GM21447 (cell line): ENCODE results near the gene FOSL2.

ENCODE experiments used
- ATAC-seq: cut with Tn5 transposase; IDR thresholded peaks from one replicate; pipeline ENCODE4 v1.9.1; 2021; ENCODE audit not compliant: unreplicated experiment

The FOSL2 gene

GRCh38 chr2:28447943-28448792 lies 55.5 kb downstream of the FOSL2 start:
- ATAC-seq = no peak

- ATAC-seq = no peak
Observed at GRCh38 chr2:28448793-28449100, 56.1 kb downstream of the FOSL2 start.

- no peak for ATAC-seq
Observed at GRCh38 chr2:28449126-28449487, 56.4 kb downstream of the FOSL2 start.

- no peak for ATAC-seq
Observed at GRCh38 chr2:28449488-28450395, 57.1 kb downstream of the FOSL2 start.

GRCh38 chr2:28450901-28451565 lies 58.4 kb downstream of the FOSL2 start:
- ATAC-seq = no peak

- no peak for ATAC-seq
Observed at GRCh38 chr2:28451793-28452533, 59.3 kb downstream of the FOSL2 start.

- ATAC-seq = no peak
Observed at GRCh38 chr2:28452534-28453081, 60.0 kb downstream of the FOSL2 start.

- no peak for ATAC-seq
Observed at GRCh38 chr2:28453396-28453795, 60.7 kb downstream of the FOSL2 start.

GRCh38 chr2:28454016-28454930 lies 61.6 kb downstream of the FOSL2 start:
- ATAC-seq = no peak

GRCh38 chr2:28457237-28457636 lies 64.6 kb downstream of the FOSL2 start:
- ATAC-seq = no peak

GRCh38 chr2:28461056-28461455 lies 68.4 kb downstream of the FOSL2 start:
- no peak for ATAC-seq

- ATAC-seq = no peak
Observed at GRCh38 chr2:28462122-28462521, 69.5 kb downstream of the FOSL2 start.

- no peak for ATAC-seq
Observed at GRCh38 chr2:28463211-28463816, 70.7 kb downstream of the FOSL2 start.

- ATAC-seq = no peak
Observed at GRCh38 chr2:28463893-28464292, 71.2 kb downstream of the FOSL2 start.

GRCh38 chr2:28465148-28465885 lies 72.7 kb downstream of the FOSL2 start:
- ATAC-seq = no peak
